K562 (cell line): Measurements from ENCODE around the gene AK2. TPM values are rescaled to one million over a fixed set of nuclear protein-coding genes. Genes with fewer than 3 reads are reported as not detected.

ENCODE experiments used
- ATAC-seq: fragments of 200-7000 bp; cut with Tn5 transposase; 3 replicates; pipeline ENCODE4 v1.9.1; 2020; ENCODE audit warnings: moderate library complexity
- BruUV-seq: library from RNA; stranded (reverse); fragments of 400-500 nt; replicated peaks from 2 replicates; lab custom pipeline; 2021; lab: Mats Ljungman, UMichigan
- CTCF ChIA-PET: fragments of 300-600 bp; formaldehyde crosslinking; extraction: SDS; loops from one replicate; lab custom pipeline; 2021; ENCODE audit warnings: low intra/inter-chr PET ratio; lab: Yijun Ruan, JAX
- POLR2A ChIA-PET: fragments of 300-600, 350-650 bp; sonication (Branson Sonifier 250); formaldehyde crosslinking; extraction: SDS; loops from one replicate; lab custom pipeline; 2021; ENCODE audit warnings: antibody characterized with exemption, inconsistent platforms; lab: Yijun Ruan, JAX
- DNase-seq, 4 experiments: peaks; one replicate each; pipeline versions ENCODE4 v3.0.0 to v3.0.0-alpha.2; 2011 to 2018; ENCODE audit warnings: low spot score in 3 of 4, mixed read lengths in 3 of 4; ENCODE audit errors: extremely low read depth in 1 of 4
- FAIRE-seq: peaks from 2 replicates; lab custom pipeline; 2011; peaks lifted over from hg19 to GRCh38; lab: Jason Lieb, UNC
- H2AFZ ChIP-seq: 2 replicates; pipeline ENCODE4 v1.6.0; 2011; ENCODE audit warnings: low read depth, low read length, control low read depth, inconsistent platforms
- H3K27ac ChIP-seq: fragments of 200-600 bp; 3 replicates; pipeline ENCODE4 v1.8.0; 2011; ENCODE audit warnings: low read depth, mild to moderate bottlenecking, control low read depth, inconsistent platforms, low read length, moderate library complexity, mixed read lengths; ENCODE audit errors: extremely low read depth
- H3K27me3 ChIP-seq, 2 experiments: fragments of 300-600 bp in 1 of 2; 2 replicates in 1 of 2; 3 replicates in 1 of 2; pipeline versions ENCODE4 v1.6.0 to v1.8.0; 2011; ENCODE audit warnings: inconsistent platforms in 2 of 2, low read length in 2 of 2, mild to moderate bottlenecking in 1 of 2, mixed read lengths in 1 of 2, moderate library complexity in 1 of 2; ENCODE audit not compliant: control insufficient read depth in 2 of 2, insufficient read depth in 2 of 2
- H3K36me3 ChIP-seq: fragments of 300-600 bp; 3 replicates; pipeline ENCODE4 v1.8.0; 2011; ENCODE audit warnings: mild to moderate bottlenecking, low read length, inconsistent platforms; ENCODE audit not compliant: control insufficient read depth, insufficient read depth
- H3K4me1 ChIP-seq, 2 experiments: fragments of 200-600 bp in 1 of 2; replicated peaks in 1 of 2; 2 replicates in 1 of 2; 3 replicates in 1 of 2; pipeline versions ENCODE4 v1.5.1 to v1.8.0; 2011; ENCODE audit warnings: inconsistent platforms in 2 of 2, low read length in 2 of 2, mild to moderate bottlenecking in 1 of 2, mixed read lengths in 1 of 2, moderate library complexity in 1 of 2; ENCODE audit not compliant: control insufficient read depth in 2 of 2, insufficient read depth in 2 of 2
- H3K4me2 ChIP-seq: 2 replicates; pipeline ENCODE4 v1.6.1; 2011; ENCODE audit warnings: low read length, control low read depth, inconsistent platforms, mixed read lengths; ENCODE audit not compliant: insufficient read depth
- H3K4me3 ChIP-seq: fragments of 200-600 bp; sonication (generic), shearing (Covaris generic); 2 replicates; pipeline ENCODE4 v1.5.1; 2016; ENCODE audit warnings: control low read depth, inconsistent platforms
- H3K79me2 ChIP-seq: fragments of 200-600 bp; 3 replicates; pipeline ENCODE4 v1.8.0; 2011; ENCODE audit warnings: low read length, inconsistent platforms; ENCODE audit not compliant: control insufficient read depth, insufficient read depth
- H3K9ac ChIP-seq, 2 experiments: 2 replicates each; pipeline versions ENCODE4 v1.6.0 to v1.6.1; 2011; ENCODE audit warnings: low read depth in 2 of 2, low read length in 2 of 2, control low read depth in 1 of 2, inconsistent platforms in 1 of 2, mild to moderate bottlenecking in 1 of 2, mixed read lengths in 1 of 2; ENCODE audit not compliant: insufficient read depth in 1 of 2
- H3K9me1 ChIP-seq: one replicate; pipeline ENCODE4 v1.6.0; 2011; ENCODE audit warnings: inconsistent platforms, mild to moderate bottlenecking, low read length, moderate library complexity; ENCODE audit not compliant: control insufficient read depth, insufficient read depth
- H3K9me3 ChIP-seq: replicated peaks from 2 replicates; pipeline ENCODE4 v1.5.1; 2011; ENCODE audit warnings: low read depth, low read length, inconsistent platforms; ENCODE audit not compliant: control insufficient read depth, insufficient read depth
- H4K20me1 ChIP-seq: replicated peaks from 2 replicates; pipeline ENCODE4 v1.6.1; 2011; ENCODE audit warnings: low read length, inconsistent platforms, mixed read lengths; ENCODE audit not compliant: control insufficient read depth, insufficient read depth
- BCOR ChIP-seq: fragments of 450-650 bp; IDR thresholded peaks from 2 replicates; pipeline ENCODE4 v1.6.1; 2016
- CEBPB ChIP-seq: fragments of 450-650 bp; IDR thresholded peaks from 2 replicates; pipeline ENCODE4 v1.6.1; 2016; ENCODE audit warnings: missing genetic modification characterization, missing compliant biosample characterization
- EHMT2 ChIP-seq: fragments of 450-650 bp; IDR thresholded peaks from 2 replicates; pipeline ENCODE4 v1.6.1; 2018; ENCODE audit warnings: antibody characterized with exemption
- ETV5 ChIP-seq: sonication (generic); formaldehyde crosslinking; IDR thresholded peaks from 2 replicates; pipeline ENCODE4 v1.4.0; 2020; ENCODE audit warnings: low read depth, mild to moderate bottlenecking, missing genetic modification reagents
- FOXJ3 ChIP-seq: sonication (generic); formaldehyde crosslinking; IDR thresholded peaks from 2 replicates; pipeline ENCODE4 v1.4.0; 2020; ENCODE audit warnings: mild to moderate bottlenecking, missing genetic modification reagents
- FOXM1 ChIP-seq, 2 experiments: fragments of 450-650 bp in 1 of 2; sonication (generic) in 1 of 2; formaldehyde crosslinking in 1 of 2; IDR thresholded peaks; 2 replicates each; pipeline versions ENCODE4 v1.6.1 to v1.9.0; 2017 to 2022; ENCODE audit warnings: low read depth in 2 of 2, mild to moderate bottlenecking in 2 of 2, missing genetic modification reagents in 1 of 2, moderate library complexity in 1 of 2
- GABPB1 ChIP-seq: sonication (generic); formaldehyde crosslinking; IDR thresholded peaks from 2 replicates; pipeline ENCODE4 v1.8.0; 2022; ENCODE audit warnings: mild to moderate bottlenecking, missing genetic modification reagents
- KLF10 ChIP-seq: fragments of 250-450 bp; sonication (Bioruptor Pico); IDR thresholded peaks from 2 replicates; pipeline ENCODE4 v1.6.1; 2021; ENCODE audit warnings: matching md5 sums
- MAZ ChIP-seq, 2 experiments: fragments of 450-650 bp in 1 of 2; sonication (generic) in 1 of 2; formaldehyde crosslinking; IDR thresholded peaks in 1 of 2; conservative IDR thresholded peaks in 1 of 2; 2 replicates each; pipeline versions ENCODE4 v1.4.0 to v1.5.0; 2020; ENCODE audit warnings: mild to moderate bottlenecking in 1 of 2, missing genetic modification reagents in 1 of 2
- SIRT6 ChIP-seq: IDR thresholded peaks from one replicate; pipeline ENCODE4 v1.6.1; 2012; ENCODE audit warnings: low read depth, mild to moderate bottlenecking, control low read depth, inconsistent platforms, low read length, moderate library complexity
- SMARCB1 ChIP-seq: IDR thresholded peaks from 2 replicates; pipeline ENCODE4 v1.6.1; 2011; ENCODE audit warnings: improper control_type of control experiment, low read depth; ENCODE audit not compliant: insufficient read length
- SOX6 ChIP-seq: fragments of 450-650 bp; IDR thresholded peaks from 2 replicates; pipeline ENCODE4 v1.6.1; 2014; ENCODE audit warnings: mild to moderate bottlenecking
- ZNF217 ChIP-seq: sonication (generic); formaldehyde crosslinking; IDR thresholded peaks from 2 replicates; pipeline ENCODE4 v1.8.0; 2022; ENCODE audit warnings: mild to moderate bottlenecking, missing genetic modification reagents
- ZNF3 ChIP-seq: fragments of 250-450 bp; sonication (Bioruptor Pico); IDR thresholded peaks from 2 replicates; pipeline ENCODE4 v1.5.0; 2021; ENCODE audit warnings: mild to moderate bottlenecking, moderate library complexity
- ZNF316 ChIP-seq: fragments of 450-650 bp; IDR thresholded peaks from 2 replicates; pipeline ENCODE4 v1.6.1; 2016
- ZNF696 ChIP-seq: fragments of 250-450 bp; sonication (Bioruptor Pico); conservative IDR thresholded peaks from 2 replicates; pipeline ENCODE4 v1.4.0; 2020; ENCODE audit warnings: mild to moderate bottlenecking, moderate library complexity
- WGBS: fragments of 100-300 bp; shearing (Covaris generic); methylation state at CpG from one replicate; pipeline ENCODE4 v1.1.6; 2016; ENCODE audit warnings: low coverage, mixed read lengths; ENCODE audit not compliant: insufficient coverage; ENCODE audit errors: missing lambda C conversion rate; 5-methylcytosine and 5-hydroxymethylcytosine counted together
- in situ Hi-C: fragments of 300-500 bp; cut with MboI; formaldehyde crosslinking; loops from 4 replicates; pipeline ENCODE4 v1.15.0; 2018; ENCODE audit warnings: inconsistent platforms, mixed read lengths
- intact Hi-C: fragments of 100-400 bp; cut with micrococcal nuclease; formaldehyde crosslinking; loops from 2 replicates; pipeline ENCODE4 v1.14.2; 2022
- polyA plus RNA-seq, 8 experiments: library from polyadenylated mRNA; depleted of rRNA in 4 of 8; stranded (reverse) in 5 of 8; unstranded in 3 of 8; fragments of >200 nt; fragmentation: Nextera tagmentation in 2 of 8; fragmentation: Illumina TruSeq in 1 of 8; extraction: Ambion mirVana in 2 of 8; extraction: Trizol in 1 of 8; gene quantifications; 2 replicates each; pipeline versions ENCODE4 v1.2.1 to v1.2.3, GENCODE V29; 2011 to 2014; ENCODE audit warnings: inconsistent platforms in 1 of 8, missing spikeins in 1 of 8
- total RNA-seq, 7 experiments: library from RNA; depleted of rRNA in 6 of 7; stranded (reverse); fragments of >200 nt in 6 of 7; fragmentation: Illumina TruSeq in 2 of 7; extraction: Trizol in 2 of 7; gene quantifications; 2 replicates each; pipeline versions ENCODE4 v1.2.1 to v1.2.3, GENCODE V29; 2011 to 2021; ENCODE audit warnings: low replicate concordance in 1 of 7
- TF ChIP-seq, protein P1 (sequence below): conservative IDR thresholded peaks from 2 replicates; pipeline ENCODE4 v1.6.1; 2011; ENCODE audit warnings: low read depth, mild to moderate bottlenecking, low read length; ENCODE audit not compliant: control insufficient read depth

Gene AK2
- total and polyA plus RNA-seq, 9 of the 15 experiments (the other 6 are each of a cell fraction or from before 2014, with no cell fraction given): 105 to 1,050 (median 509) TPM

DNA sequence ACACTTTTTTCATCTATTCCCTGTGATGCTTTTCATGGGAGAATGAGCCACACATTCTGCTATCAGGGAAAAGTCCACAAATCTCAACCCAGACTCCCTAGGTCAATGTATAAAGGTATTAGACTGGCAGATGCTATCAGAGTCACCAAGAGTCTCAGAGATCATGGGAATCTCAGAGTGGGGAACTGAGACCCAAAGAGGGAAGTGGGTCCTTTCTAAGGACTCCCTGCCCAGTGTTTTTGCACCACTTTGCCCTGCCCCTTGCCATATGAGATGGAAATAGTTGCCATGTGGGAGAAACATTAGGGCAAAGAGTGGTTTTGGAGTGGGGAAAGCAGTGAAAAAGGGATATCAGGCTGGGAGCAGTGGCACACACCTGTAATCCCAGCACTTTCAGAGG, 25.2 kb upstream of the AK2 start:
- no peaks in the 10 kb centered on the region for H4K20me1 ChIP-seq
- TF ChIP-seq KLF10 (CRISPR knock-in tag): no peak
- TF ChIP-seq ZNF316: no peak
- TF ChIP-seq SOX6: no peak
- TF ChIP-seq ZNF217 (CRISPR knock-in tag): no peak
- TF ChIP-seq SIRT6: no peak
- no peak overlapping the region for H3K4me2 ChIP-seq
- no peaks in the 10 kb centered on the region for H3K4me1 ChIP-seq
- no peak overlapping the region for H3K27ac ChIP-seq
- no peak for DNase-seq
- FAIRE-seq: no peak
- CTCF ChIA-PET: no interaction called here
- BruUV-seq: no TSS peak
- H3K27me3 ChIP-seq: peaks cover 7 to 9% of the 10 kb centered on the region in 2 experiments; a peak in 2 of 5 replicates
- H3K36me3 ChIP-seq: no peaks in the 10 kb centered on the region
- no peak overlapping the region for H3K4me3 ChIP-seq
- H3K9ac ChIP-seq: no peak overlapping the region
- H3K79me2 ChIP-seq: no peaks in the 10 kb centered on the region
- ATAC-seq: no peak
- H3K9me3 ChIP-seq: 0 out of 2 replicates have a peak, but pooled peaks cover 11% of the 10 kb centered on the region
- intact Hi-C loops (no loop called here), in situ Hi-C loops (no loop called here)
- no peak overlapping the region for H2AFZ ChIP-seq
- no peaks in the 10 kb centered on the region for H3K9me1 ChIP-seq
- POLR2A ChIA-PET: no interaction called here

DNA sequence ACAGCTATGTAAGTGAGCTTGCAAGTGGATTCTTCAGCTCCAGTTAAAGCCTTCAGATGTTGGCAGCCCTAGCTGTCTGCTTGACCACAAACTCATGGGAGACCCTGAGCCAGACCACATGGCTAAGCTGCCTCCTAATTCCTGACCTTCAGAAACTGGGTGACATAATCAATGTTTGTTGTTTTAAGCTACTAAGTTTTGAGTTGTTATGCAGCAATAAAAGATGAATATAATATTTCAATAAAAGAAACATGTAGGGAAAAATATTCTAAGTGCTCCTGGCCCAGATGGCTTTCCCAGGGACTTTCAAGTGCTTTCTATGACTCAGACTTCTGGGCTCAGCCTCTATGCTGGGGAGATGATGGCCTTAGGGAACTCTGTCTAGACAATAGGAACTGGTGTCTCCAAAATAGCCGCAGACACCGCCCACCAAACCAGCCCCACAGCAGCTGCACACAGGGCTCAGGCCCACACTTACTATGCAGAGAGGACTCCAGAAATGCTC, 23.9 kb upstream of the AK2 start:
- Histone ChIP-seq H3K79me2 (no peaks in the 10 kb centered on the region), H3K27ac (no peak overlapping the region), H2AFZ (no peak overlapping the region), H3K36me3 (no peaks in the 10 kb centered on the region), H3K27me3 (peaks cover 7 to 9% of the 10 kb centered on the region in 2 experiments; a peak in 2 of 5 replicates), H3K4me3 (no peak overlapping the region), H3K9ac (no peak overlapping the region), H3K4me2 (no peak overlapping the region), H3K9me1 (no peaks in the 10 kb centered on the region), H3K9me3 (0 out of 2 replicates have a peak, but pooled peaks cover 7% of the 10 kb centered on the region), H3K4me1 (peaks cover 0 to 3% of the 10 kb centered on the region in 2 experiments; a peak in 2 of 5 replicates), H4K20me1 (no peaks in the 10 kb centered on the region)
- ChIA-PET POLR2A (interaction anchor here (0.7 kb wide), 1 partner anchor 14 kb away, joined by 3 read pairs; no protein-coding TSS in a partner anchor), CTCF (no interaction called here)
- no TSS peak for BruUV-seq
- intact Hi-C loops (no loop called here), in situ Hi-C loops (no loop called here)
- peak in 1 of 4 experiments; percentile 10 for DNase-seq
- no peak for ATAC-seq
- TF ChIP-seq FOXM1 (IDR thresholded peaks at IDR 0.05; ENCODE audit: low read depth) (no peak), FOXM1 (CRISPR knock-in tag; IDR thresholded peaks at IDR 0.05; ENCODE audit: low read depth) (no peak), ETV5 (CRISPR knock-in tag) (no peak), MAZ (CRISPR knock-in tag; conservative IDR thresholded peaks at IDR 0.05 in 1 of 2, IDR thresholded peaks at IDR 0.05 in 1 of 2) (no peak), BCOR (no peak), SMARCB1 (no peak), CEBPB (tag) (no peak), EHMT2 (no peak), ZNF3 (CRISPR knock-in tag) (no peak), GABPB1 (CRISPR knock-in tag) (no peak), ZNF696 (CRISPR knock-in tag) (no peak), FOXJ3 (CRISPR knock-in tag) (no peak)
- TF ChIP-seq, protein P1, sequence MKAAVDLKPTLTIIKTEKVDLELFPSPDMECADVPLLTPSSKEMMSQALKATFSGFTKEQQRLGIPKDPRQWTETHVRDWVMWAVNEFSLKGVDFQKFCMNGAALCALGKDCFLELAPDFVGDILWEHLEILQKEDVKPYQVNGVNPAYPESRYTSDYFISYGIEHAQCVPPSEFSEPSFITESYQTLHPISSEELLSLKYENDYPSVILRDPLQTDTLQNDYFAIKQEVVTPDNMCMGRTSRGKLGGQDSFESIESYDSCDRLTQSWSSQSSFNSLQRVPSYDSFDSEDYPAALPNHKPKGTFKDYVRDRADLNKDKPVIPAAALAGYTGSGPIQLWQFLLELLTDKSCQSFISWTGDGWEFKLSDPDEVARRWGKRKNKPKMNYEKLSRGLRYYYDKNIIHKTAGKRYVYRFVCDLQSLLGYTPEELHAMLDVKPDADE: no peak
- 4% methylated on average over 2 of the region's 2 CpGs for WGBS
- no peak for FAIRE-seq
